OCI-LY7 (cell line): Measurements from ENCODE around the gene ACR. TPM values are rescaled to one million over a fixed set of nuclear protein-coding genes. Genes with fewer than 3 reads are reported as not detected.

ENCODE experiments used
- BruUV-seq: library from RNA; stranded (reverse); fragments of 400-500 nt; replicated peaks from 2 replicates; lab custom pipeline; 2021; lab: Mats Ljungman, UMichigan
- CTCF ChIA-PET: fragments of 300-600 bp; sonication (Branson Sonifier 250); formaldehyde crosslinking; loops from one replicate; lab custom pipeline; 2022; ENCODE audit warnings: antibody characterized with exemption; ENCODE audit not compliant: unreplicated experiment; lab: Charles Lee
- POLR2A ChIA-PET: fragments of 300-600 bp; sonication (Branson Sonifier 250); formaldehyde crosslinking; loops from one replicate; lab custom pipeline; 2022; ENCODE audit warnings: antibody characterized with exemption; lab: Charles Lee
- DNase-seq: peaks from one replicate; pipeline ENCODE4 v3.0.0-alpha.2; 2015; ENCODE audit warnings: low spot score
- H2AFZ ChIP-seq: fragments of 200-600 bp; sonication (generic), shearing (Covaris generic); 2 replicates; pipeline ENCODE4 v1.6.1; 2014; ENCODE audit warnings: mild to moderate bottlenecking, antibody characterized with exemption, low read length, moderate library complexity
- H3K27ac ChIP-seq: fragments of 200-600 bp; sonication (generic); 2 replicates; pipeline ENCODE4 v1.5.1; 2014; ENCODE audit warnings: mixed run types, low read depth, mild to moderate bottlenecking, moderate library complexity, low read length, inconsistent platforms; ENCODE audit not compliant: poor library complexity, severe bottlenecking
- H3K36me3 ChIP-seq: fragments of 200-600 bp; sonication (generic); 2 replicates; pipeline ENCODE4 v1.6.1; 2014; ENCODE audit warnings: mild to moderate bottlenecking, antibody characterized with exemption, low read length, moderate library complexity, mixed read lengths; ENCODE audit not compliant: insufficient read depth
- H3K4me1 ChIP-seq: fragments of 200-600 bp; sonication (generic); 2 replicates; pipeline ENCODE4 v1.5.1; 2014; ENCODE audit warnings: mild to moderate bottlenecking, low read length; ENCODE audit not compliant: insufficient read depth, poor library complexity, severe bottlenecking
- H3K4me2 ChIP-seq: fragments of 200-600 bp; sonication (generic); 2 replicates; pipeline ENCODE4 v1.6.1; 2014; ENCODE audit warnings: mild to moderate bottlenecking, low read length
- H3K4me3 ChIP-seq: fragments of 200-600 bp; sonication (generic); 2 replicates; pipeline ENCODE4 v1.5.1; 2014; ENCODE audit warnings: mild to moderate bottlenecking, low read depth, low read length; ENCODE audit not compliant: poor library complexity, severe bottlenecking
- H3K79me2 ChIP-seq: fragments of 200-600 bp; sonication (generic); 2 replicates; pipeline ENCODE4 v1.6.1; 2016; ENCODE audit warnings: low read depth, mild to moderate bottlenecking, low read length, moderate library complexity, mixed read lengths; ENCODE audit not compliant: insufficient read depth
- H3K9me2 ChIP-seq: fragments of 200-600 bp; sonication (generic); 2 replicates; pipeline ENCODE4 v1.6.1; 2016; ENCODE audit warnings: mild to moderate bottlenecking, low read length, mixed read lengths; ENCODE audit not compliant: insufficient read depth
- H3K9me3 ChIP-seq: fragments of 200-600 bp; sonication (generic); 2 replicates; pipeline ENCODE4 v1.6.1; 2014; ENCODE audit warnings: mild to moderate bottlenecking, mixed run types, low read length, mixed read lengths
- H4K20me1 ChIP-seq: fragments of 200-600 bp; sonication (generic); 2 replicates; pipeline ENCODE4 v1.6.1; 2014; ENCODE audit warnings: mild to moderate bottlenecking, antibody characterized with exemption, low read length, moderate library complexity, mixed read lengths; ENCODE audit not compliant: insufficient read depth
- EZH2phosphoT487 ChIP-seq: fragments of 200-600 bp; sonication (generic); IDR thresholded peaks from 2 replicates; pipeline ENCODE4 v1.6.1; 2018; ENCODE audit warnings: low read depth, borderline replicate concordance, mild to moderate bottlenecking, mixed run types, antibody characterized with exemption, low read length, moderate library complexity, mixed read lengths
- intact Hi-C: fragments of 100-400 bp; cut with micrococcal nuclease; formaldehyde crosslinking; loops from one replicate; pipeline ENCODE4 v1.10.0; 2022; ENCODE audit not compliant: unreplicated experiment
- total RNA-seq, 2 experiments: library from RNA; depleted of rRNA in 1 of 2; stranded (reverse); fragments of >200 nt in 1 of 2; shearing (Covaris generic) in 1 of 2; gene quantifications; 2 replicates each; pipeline ENCODE4 v1.2.3, GENCODE V29; 2014 to 2022
- TF ChIP-seq, protein P1 (sequence below): fragments of 200-600 bp; sonication (generic); conservative IDR thresholded peaks from 2 replicates; pipeline ENCODE4 v1.5.1; 2014; ENCODE audit warnings: mild to moderate bottlenecking, antibody characterized with exemption, low read length, moderate library complexity, mixed read lengths

ACR gene
- total RNA-seq, 2 experiments from 2014 or later = not detected

DNA sequence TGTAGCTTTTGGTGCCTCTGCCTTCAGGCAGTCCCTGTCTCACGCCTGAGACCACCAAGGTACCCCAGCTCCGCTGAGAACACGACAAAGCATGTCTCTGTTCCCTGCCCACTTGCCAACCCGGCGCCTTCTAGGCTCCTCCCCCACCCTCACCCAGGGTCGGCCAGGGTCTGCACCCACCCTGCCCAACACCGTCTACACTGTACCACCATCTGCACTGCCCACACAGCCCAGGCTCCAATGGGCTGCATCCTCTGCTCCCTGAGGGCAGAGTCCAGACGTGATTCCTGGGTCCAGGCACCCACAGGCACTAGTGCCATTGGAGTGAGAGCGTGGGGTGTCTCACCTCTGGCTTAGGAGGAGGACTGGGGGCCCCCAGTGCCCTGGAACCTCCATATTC lies 22.8 kb upstream of the ACR start:
- Histone ChIP-seq H3K36me3 (no peaks in the 10 kb centered on the region), H3K27ac (no peak overlapping the region), H2AFZ (no peak overlapping the region), H3K9me2 (no peaks in the 10 kb centered on the region), H3K4me2 (no peak overlapping the region), H3K4me1 (no peaks in the 10 kb centered on the region), H3K4me3 (no peak overlapping the region), H4K20me1 (no peaks in the 10 kb centered on the region), H3K79me2 (no peaks in the 10 kb centered on the region), H3K9me3 (no peaks in the 10 kb centered on the region)
- no TSS peak for BruUV-seq
- intact Hi-C loops = no loop called here
- ChIA-PET CTCF (interaction anchor here (1.1 kb wide), 1 partner anchor 11 kb away, joined by 3 read pairs; no protein-coding TSS in a partner anchor), POLR2A (no interaction called here)
- no peak for DNase-seq
- TF ChIP-seq, protein P1, sequence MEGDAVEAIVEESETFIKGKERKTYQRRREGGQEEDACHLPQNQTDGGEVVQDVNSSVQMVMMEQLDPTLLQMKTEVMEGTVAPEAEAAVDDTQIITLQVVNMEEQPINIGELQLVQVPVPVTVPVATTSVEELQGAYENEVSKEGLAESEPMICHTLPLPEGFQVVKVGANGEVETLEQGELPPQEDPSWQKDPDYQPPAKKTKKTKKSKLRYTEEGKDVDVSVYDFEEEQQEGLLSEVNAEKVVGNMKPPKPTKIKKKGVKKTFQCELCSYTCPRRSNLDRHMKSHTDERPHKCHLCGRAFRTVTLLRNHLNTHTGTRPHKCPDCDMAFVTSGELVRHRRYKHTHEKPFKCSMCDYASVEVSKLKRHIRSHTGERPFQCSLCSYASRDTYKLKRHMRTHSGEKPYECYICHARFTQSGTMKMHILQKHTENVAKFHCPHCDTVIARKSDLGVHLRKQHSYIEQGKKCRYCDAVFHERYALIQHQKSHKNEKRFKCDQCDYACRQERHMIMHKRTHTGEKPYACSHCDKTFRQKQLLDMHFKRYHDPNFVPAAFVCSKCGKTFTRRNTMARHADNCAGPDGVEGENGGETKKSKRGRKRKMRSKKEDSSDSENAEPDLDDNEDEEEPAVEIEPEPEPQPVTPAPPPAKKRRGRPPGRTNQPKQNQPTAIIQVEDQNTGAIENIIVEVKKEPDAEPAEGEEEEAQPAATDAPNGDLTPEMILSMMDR = no peak
- no peak for TF ChIP-seq EZH2phosphoT487

DNA sequence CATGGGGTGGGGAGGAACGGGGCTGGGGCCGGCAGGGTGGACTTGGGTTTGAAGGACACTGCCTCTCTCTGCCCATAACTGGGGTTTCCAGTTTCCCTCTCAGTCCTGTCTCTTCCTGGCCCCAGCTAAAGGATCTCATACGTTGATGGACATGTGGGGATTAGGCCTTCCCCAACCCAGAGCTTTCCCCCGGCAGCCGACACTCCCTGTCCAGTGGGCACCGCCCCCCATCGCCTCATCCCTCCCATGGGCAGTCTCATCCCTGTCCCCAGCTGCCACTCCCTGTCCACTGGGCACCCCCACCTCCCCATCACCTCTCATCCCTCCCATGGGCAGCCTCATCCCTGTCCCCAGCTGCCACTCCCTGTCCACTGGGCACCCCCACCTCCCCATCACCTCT lies 22.2 kb upstream of the ACR start:
- Histone ChIP-seq H4K20me1 (no peaks in the 10 kb centered on the region), H3K9me2 (no peaks in the 10 kb centered on the region), H3K27ac (no peak overlapping the region), H3K4me3 (no peak overlapping the region), H3K4me2 (no peak overlapping the region), H3K36me3 (no peaks in the 10 kb centered on the region), H3K4me1 (no peaks in the 10 kb centered on the region), H2AFZ (no peak overlapping the region), H3K79me2 (no peaks in the 10 kb centered on the region), H3K9me3 (no peaks in the 10 kb centered on the region)
- intact Hi-C loops = no loop called here
- TF ChIP-seq, protein P1 = no peak
- no peak for TF ChIP-seq EZH2phosphoT487
- CTCF ChIA-PET = interaction anchor here (1.1 kb wide), 1 partner anchor 11 kb away, joined by 3 read pairs; no protein-coding TSS in a partner anchor
- no TSS peak for BruUV-seq
- POLR2A ChIA-PET = no interaction called here
- DNase-seq = no peak

- TF ChIP-seq EZH2phosphoT487 = no peak
- TF ChIP-seq, protein P1 = no peak
- H3K27ac ChIP-seq = no peak overlapping the region
- H3K4me1 ChIP-seq = no peaks in the 10 kb centered on the region
- no peak overlapping the region for H3K4me3 ChIP-seq
- no peaks in the 10 kb centered on the region for H4K20me1 ChIP-seq
- H3K9me3 ChIP-seq = no peaks in the 10 kb centered on the region
- no peak overlapping the region for H3K4me2 ChIP-seq
- ChIA-PET POLR2A (no interaction called here), CTCF (interaction anchor here (1.1 kb wide), 1 partner anchor 10 kb away, joined by 3 read pairs; no protein-coding TSS in a partner anchor)
- no peaks in the 10 kb centered on the region for H3K9me2 ChIP-seq
- intact Hi-C loops = no loop called here
- H2AFZ ChIP-seq = no peak overlapping the region
- H3K79me2 ChIP-seq = no peaks in the 10 kb centered on the region
- no TSS peak for BruUV-seq
- DNase-seq = no peak
- H3K36me3 ChIP-seq = no peaks in the 10 kb centered on the region
These were observed 21.5 kb upstream of the ACR start for GRCh38 chr22:50716290-50717024.
